ENCODE results near the gene ZPR1.
"Not testable (repeated sequence)": the region's sequence is repeated elsewhere in the genome, so short reads cannot be mapped to it uniquely, and the experiment has no call there.

The ZPR1 gene

GRCh38 chr11:116792144-116792868, 4.5 kb upstream of the ZPR1 start:
- DNase-seq, result no peak

- no peak for DNase-seq
Observed at GRCh38 chr11:116791813-116792143, 4.0 kb upstream of the ZPR1 start, which contains the start of gene APOA5. TSS of gene APOA5 (minus strand) at chr11:116791879. CDS start at chr11:116791860, 19 bp downstream.

DNA sequence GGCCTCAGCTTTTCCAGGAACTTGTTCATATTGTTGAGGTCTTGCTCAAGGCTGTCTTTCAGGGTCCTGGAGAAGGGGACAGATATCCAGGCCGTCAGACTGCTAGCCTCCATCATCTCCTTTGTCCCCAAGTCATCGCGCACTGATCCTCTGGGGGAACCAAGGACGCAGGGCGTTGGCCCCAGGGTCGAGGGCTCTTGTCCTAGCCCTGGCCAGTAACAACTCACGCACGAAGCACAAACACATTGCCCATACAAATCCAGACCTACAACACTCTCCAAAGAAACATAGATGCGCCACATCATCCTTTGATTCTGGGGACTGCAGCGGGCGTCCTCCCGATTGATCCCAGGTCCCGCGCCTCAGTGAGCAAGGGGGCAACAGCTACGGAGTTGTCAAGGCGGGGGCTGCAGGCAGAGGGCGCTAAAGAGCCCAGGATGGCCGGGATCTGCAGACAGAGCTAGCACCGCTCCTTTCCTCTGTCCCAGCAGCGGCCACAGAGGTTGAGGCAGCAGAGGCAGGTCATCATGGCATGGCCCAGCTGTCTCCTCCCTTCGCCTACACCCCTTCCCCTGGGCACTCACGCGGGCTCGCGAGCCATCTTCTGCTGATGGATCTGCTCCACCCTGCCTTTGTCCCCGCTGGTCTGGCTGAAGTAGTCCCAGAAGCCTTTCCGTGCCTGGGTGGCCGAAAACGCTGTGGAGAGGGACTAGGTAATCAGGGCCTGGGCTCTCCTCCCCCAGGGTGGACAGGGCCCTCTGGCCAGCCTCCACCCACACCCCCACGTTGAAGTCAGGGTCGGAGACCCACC, 3.4 kb upstream of the ZPR1 start:
- peak; percentile 65 to 76 for DNase-seq

DNA sequence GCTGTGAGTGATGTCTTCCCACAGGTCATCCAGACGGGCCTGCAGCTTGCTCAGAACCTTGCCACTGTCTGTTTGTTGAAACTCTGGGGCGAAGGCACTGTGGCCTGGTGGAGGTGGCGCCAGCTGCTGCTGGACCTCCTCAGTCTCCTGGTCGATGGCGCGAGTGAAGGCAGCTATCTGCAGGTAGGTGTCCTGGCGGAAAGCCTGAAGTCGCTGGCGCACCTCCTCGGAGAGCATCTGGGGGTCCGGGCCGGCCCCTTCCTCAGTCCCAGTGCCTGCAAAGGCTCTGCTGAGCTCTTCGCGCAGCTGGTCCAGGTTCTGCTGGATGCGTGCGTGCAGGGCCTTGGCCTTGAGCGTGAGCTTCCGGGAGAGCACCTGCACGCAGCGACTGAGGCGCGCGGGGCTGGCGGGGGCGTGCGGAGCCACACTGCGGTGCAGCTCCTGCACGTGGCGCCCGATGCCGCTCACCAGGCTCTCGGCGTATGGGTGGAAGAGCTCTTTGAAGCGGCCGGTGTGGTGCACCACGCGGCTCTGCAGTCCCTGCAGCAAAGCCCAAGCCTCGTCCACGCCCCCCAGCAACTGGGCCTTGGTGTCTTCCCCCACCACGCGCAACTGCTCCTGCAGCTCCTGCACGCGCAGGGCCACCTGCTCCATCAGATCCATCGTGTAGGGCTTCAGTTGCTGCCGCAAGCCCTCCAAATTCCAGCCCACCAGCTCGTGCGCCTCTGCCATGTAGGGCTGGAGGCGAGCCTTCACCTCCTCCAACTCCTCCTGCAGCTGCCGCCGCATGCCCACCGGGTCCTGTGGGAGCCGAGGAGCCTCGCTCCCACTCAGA, 2.6 kb upstream of the ZPR1 start:
- no peak for DNase-seq

DNA sequence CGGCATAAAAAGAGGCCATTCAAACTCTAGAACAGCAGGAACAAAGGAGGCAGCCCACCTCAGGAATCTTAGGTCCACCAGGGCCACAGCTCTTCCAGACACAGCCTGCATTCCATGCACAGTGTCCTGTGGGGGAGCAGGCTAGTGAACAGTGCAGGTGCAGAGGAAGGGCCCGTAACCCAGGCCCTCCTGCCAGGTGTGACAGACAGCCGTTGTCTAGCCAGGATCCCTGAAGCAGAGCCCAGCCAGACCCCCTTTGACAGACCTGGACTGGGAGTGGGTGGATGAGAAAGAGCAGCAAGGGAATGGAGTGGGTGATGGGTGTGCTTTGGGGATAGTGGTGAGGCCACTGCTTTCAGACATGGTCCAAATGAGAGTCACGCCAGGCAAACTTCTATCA, 1.2 kb upstream of the ZPR1 start:
- DNase-seq, result no peak

GRCh38 chr11:116788534-116788933, 711 bp upstream of the ZPR1 start:
- DNase-seq, result no peak

- DNase-seq, result no peak
Observed at GRCh38 chr11:116787436-116787785, 412 bp downstream of the ZPR1 start.

DNA sequence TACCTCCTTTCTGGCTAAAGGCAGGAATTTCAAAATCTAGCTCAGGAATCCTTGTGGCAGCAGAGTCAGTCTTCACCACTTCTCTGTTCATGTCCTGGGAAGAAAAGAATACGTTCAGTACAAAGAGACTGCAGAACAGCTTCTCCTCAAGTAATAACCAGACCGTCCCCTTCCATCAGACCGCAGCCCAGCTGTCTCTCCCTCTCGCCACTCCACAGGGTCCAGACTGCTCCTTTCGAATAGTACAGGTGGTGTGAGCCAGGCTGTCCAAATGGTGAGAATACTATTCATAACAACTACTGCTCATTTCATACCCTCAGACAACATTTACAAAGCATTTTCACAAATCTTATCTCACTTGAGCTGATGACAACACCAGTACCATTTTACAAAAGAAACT, 857 bp downstream of the ZPR1 start:
- no peak for DNase-seq

- no peak for DNase-seq
Observed at GRCh38 chr11:116786326-116786725, 1.5 kb downstream of the ZPR1 start.

- DNase-seq, result no peak
Observed at GRCh38 chr11:116782728-116783127, 5.1 kb downstream of the ZPR1 start.

- DNase-seq, result no peak
Observed at GRCh38 chr11:116778556-116778955, 9.3 kb downstream of the ZPR1 start.

DNA sequence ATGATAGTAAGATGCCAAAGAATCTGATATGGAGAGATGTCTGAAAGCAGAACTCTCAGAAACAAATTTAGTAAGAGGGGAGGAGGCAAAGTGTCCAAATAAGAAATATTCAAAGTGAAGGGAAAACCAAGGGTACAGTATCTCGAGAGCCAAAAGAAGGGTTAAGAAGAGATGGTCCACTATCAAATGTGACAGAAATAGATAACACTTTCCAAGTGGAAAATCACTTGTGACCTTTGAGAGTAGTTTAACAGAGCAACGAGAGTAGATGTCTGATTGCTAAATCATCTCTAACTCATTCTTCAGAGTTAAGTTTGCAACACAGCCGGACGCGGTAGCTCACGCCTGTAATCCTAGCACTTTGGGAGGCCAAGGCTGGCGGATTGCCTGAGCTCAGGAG, 10.8 kb downstream of the ZPR1 start:
- DNase-seq, result no peak

DNA sequence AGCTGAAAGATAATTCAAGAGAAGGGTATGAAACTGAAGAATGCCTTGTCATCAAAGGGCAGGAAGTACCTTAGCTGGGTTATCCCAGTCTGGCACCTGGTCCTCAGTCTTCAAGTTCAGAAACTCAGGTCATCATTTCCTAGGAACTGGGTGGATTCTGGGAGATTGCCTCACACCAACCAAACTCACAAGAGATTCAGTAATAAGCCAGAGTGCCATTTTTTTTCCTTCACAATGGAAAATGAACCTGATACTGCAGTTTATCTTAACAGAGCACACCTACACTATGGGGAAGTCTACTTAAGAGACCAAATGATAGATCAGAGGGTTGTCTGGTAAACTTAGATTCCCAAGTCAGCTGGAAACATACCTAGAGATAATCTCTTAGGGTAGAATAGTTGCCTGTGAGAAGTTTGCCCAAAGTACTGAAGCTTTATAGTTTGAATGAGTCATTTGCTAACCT, 11.3 kb downstream of the ZPR1 start:
- no peak for DNase-seq

DNA sequence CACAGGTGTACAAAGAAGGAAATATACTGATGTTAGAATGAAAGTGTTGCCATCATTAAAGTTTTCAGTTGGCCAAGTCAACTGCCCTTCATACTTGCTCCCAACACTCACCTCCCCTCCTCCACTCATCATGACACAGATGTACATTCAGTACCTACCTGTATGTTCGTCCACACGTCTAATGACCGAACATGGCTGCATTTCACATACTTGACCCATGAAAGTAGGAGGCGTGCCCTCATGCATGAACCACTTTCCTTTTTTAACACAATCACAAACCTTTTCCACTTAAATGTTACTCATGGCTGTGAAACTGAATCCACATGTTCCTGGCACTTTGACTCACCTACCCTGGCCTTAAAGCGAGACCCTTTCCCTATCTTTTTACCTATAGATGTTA, 11.8 kb downstream of the ZPR1 start:
- DNase-seq, result no peak

GRCh38 chr11:116774661-116775060, 13.2 kb downstream of the ZPR1 start:
- no peak for DNase-seq

DNA sequence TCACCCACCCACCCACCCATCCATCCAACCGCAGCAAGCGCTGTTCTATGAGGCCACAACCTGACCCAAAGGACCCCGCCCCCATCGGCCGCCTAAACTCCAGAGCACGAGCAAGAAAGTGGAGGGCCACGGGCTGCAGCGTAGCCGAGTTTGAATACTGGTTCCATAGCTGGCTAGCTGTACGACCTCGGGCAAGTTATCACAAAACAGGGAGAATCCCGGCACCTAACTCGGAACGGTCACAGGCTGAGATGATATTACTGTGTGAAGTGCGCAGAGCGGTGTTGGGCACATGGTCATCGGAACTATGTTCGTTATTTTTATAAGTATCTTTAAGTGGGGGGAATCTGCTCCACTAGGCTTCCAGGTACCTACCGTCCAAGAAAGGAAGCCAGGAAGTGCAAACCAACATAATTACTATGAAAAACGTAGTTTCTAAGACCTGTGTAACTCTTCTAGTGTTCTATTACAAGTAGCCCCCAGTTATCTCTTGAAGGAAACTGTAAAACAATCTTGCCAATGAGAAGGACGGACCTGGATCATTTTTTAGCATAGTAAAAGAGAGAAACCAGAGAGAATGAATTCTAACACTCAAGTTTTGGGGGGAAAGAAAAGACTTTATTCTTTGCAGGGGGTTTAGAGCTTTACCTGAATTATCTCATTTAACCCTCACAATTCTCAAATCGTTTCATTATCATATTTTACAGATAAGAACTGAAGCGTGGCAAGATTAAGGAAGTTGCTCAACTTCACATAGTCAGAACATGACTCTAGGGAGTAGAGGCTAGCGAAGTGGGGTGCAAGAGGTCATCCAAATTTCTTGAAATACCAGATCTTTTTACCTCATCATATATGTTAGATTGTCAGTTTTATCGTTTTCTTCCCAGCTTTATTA, 14.4 kb downstream of the ZPR1 start:
- DNase-seq, result no peak

- DNase-seq, result peak; percentile 91 to 92
Observed at GRCh38 chr11:116772443-116773202, 15.2 kb downstream of the ZPR1 start, which contains the start of gene BUD13. TSS of gene BUD13 (minus strand) at chr11:116772987. CDS start at chr11:116772964, 23 bp downstream.

DNA sequence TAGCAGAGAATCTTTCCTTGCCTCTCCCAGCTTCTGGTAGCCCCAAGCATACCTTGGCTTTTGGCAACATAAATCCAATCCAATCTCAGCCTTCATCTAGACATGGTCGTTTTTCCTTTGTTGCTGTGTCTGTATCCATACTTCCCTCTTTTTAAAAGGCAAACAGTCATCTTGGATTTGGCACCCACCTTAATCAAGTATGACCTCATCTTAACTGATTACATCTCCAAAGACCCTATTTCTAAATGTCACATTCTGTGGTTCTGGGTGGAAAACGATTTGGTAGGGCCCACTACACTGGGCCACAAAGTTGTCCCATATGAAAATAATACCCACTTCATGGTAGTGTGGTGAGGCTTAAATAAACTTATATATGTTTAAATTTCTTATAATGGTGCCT, 15.9 kb downstream of the ZPR1 start:
- DNase-seq, result no peak

- no peak for DNase-seq
Observed at GRCh38 chr11:116762132-116762531, 25.7 kb downstream of the ZPR1 start.

DNA sequence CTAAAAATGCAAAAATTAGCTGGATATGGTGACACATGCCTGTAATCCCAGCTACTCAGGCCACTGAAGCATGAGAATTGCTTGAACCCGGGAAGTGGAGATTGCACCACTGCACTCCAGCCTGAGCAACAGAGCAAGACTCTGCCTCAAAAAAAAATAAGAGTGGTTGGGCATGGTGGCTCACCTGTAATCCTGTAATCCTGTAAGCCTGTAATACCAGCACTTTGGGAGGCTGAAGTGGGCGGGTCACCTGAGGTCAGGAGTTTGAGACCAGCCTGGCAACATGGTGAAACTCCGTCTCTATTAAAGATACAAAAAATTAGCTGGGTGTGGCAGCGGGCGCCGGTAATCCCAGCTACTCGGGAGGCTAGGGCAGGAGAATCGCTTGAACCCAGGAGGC, 31.8 kb downstream of the ZPR1 start:
- DNase-seq, result not testable (repeated sequence)

GRCh38 chr11:116750070-116750718, 37.6 kb downstream of the ZPR1 start:
- DNase-seq, result no peak

Data from activated CD4-positive, alpha-beta T cell treated with anti-CD3 and anti-CD28 coated beads for 4 hours (primary cell).